ENCODE data around the gene ENDOD1. TPM values are rescaled to one million over a fixed set of nuclear protein-coding genes. Genes with fewer than 3 reads are reported as not detected.

Gene ENDOD1
- total RNA-seq, 4 donors from 2014 or later = 27.8 to 44.8 (median 35.9) TPM

DNA sequence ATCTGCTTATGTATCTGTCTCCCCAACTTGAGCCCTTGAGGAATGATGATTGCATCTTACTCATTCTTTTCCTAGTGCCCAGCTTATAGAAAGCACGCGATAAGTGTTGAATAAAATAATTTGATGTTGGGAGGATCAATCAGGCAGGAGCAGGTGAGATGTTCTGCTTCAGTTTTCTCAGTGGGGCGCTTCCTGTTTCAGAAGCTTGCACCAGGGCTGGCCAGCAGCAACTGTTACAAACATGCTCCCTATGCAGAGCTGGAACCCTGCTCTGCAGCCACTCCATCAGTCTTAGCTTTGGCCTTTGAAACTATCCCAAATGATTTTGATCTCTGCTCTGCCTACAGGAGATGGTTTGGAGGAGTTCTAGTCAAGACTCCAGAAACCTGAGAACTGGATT lies 3.9 kb downstream of the ENDOD1 start:
- TF ChIP-seq, protein P1, sequence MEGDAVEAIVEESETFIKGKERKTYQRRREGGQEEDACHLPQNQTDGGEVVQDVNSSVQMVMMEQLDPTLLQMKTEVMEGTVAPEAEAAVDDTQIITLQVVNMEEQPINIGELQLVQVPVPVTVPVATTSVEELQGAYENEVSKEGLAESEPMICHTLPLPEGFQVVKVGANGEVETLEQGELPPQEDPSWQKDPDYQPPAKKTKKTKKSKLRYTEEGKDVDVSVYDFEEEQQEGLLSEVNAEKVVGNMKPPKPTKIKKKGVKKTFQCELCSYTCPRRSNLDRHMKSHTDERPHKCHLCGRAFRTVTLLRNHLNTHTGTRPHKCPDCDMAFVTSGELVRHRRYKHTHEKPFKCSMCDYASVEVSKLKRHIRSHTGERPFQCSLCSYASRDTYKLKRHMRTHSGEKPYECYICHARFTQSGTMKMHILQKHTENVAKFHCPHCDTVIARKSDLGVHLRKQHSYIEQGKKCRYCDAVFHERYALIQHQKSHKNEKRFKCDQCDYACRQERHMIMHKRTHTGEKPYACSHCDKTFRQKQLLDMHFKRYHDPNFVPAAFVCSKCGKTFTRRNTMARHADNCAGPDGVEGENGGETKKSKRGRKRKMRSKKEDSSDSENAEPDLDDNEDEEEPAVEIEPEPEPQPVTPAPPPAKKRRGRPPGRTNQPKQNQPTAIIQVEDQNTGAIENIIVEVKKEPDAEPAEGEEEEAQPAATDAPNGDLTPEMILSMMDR (IDR thresholded peaks at IDR 0.05) = no peak
- no peak for TF ChIP-seq POLR2A (IDR thresholded peaks at IDR 0.05)
- H3K4me3 ChIP-seq = no peak overlapping the region
- H3K27me3 ChIP-seq = no peaks in the 10 kb centered on the region
- intact Hi-C loops (cut with DNase I) = no loop called here
- DNase-seq = no peak
- H3K9me3 ChIP-seq = no peaks in the 10 kb centered on the region
- 86 to 87% methylated on average over 3 of the region's 3 CpGs for WGBS, 2 donors
- H3K27ac ChIP-seq = peak overlapping the region in 2 of 4 donors; percentile 27 to 64
- H3K4me1 ChIP-seq = peaks cover 22 to 80% (median 30%) of the 10 kb centered on the region in 3 donors
- H3K36me3 ChIP-seq = peaks cover 0 to 5% (median 0%) of the 10 kb centered on the region in 3 donors

DNA sequence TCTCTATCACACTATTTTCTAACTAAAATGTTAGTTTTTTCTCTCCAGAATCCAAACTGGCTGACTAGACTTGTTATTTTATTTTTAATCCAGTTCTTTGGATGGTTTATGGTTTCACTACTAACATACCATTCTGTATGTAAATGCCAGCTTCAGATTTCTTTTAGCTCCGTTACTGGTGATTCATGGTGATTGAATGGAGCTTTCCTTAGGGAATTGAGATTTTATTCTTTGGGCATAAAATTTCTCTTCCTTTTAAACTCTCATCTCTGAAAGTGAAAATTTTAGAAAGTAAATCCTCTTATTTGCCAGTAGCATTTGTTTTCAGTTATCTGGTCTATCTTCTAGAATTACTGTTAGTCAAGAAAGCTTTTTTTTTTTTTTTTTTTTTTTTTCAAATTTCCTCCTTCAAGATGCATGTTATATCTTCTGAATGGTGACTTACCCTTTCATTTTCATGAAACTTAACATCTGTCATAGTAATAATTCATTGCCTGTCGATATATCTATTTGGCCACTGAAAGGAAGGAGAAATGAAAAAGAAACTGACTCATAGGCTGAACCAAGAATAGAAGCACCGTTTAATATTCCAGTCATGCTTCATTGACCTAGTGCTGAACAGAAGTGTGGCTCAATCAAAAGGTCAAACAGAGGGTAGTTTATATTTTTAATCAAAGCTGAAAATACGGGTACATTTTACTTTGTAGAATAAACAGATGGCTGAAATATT lies 6.4 kb downstream of the ENDOD1 start:
- no peaks in the 10 kb centered on the region for H3K9me3 ChIP-seq
- TF ChIP-seq, protein P1 (IDR thresholded peaks at IDR 0.05) = no peak
- TF ChIP-seq POLR2A (IDR thresholded peaks at IDR 0.05) = no peak
- H3K4me3 ChIP-seq = no peak overlapping the region
- H3K27me3 ChIP-seq = no peaks in the 10 kb centered on the region
- intact Hi-C loops (cut with DNase I) = no loop called here
- H3K4me1 ChIP-seq = peaks cover 13 to 73% (median 16%) of the 10 kb centered on the region in 3 donors
- peak overlapping the region in 1 of 4 donors; percentile 25 for H3K27ac ChIP-seq
- peaks cover 0 to 5% (median 0%) of the 10 kb centered on the region in 3 donors for H3K36me3 ChIP-seq
- WGBS, 2 donors = 19 to 26% methylated on average over 4 of the region's 4 CpGs
- no peak for DNase-seq

DNA sequence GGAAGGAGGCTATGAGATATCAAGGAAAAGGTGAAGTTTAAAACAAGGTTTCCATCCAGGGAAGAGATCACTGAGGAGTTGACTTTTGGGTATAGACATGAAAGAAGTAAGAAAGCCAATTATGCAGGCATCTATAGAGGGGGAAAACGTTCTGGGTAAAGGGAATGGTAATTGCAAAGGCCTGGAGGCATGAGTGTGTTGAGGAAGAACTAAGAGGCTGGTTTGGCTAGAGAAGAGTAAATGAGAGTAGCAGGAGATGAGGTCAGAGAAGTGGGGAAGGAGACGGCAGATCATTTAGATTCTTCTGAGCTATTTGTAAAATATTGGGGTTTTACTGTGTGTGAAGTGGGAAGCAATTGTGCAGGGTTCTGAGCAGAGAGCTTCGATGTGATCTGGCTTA lies 7.6 kb downstream of the ENDOD1 start:
- H3K4me1 ChIP-seq = peaks cover 7 to 61% (median 10%) of the 10 kb centered on the region in 3 donors
- intact Hi-C loops (cut with DNase I) = no loop called here
- no peak overlapping the region for H3K27ac ChIP-seq
- no peaks in the 10 kb centered on the region for H3K27me3 ChIP-seq
- DNase-seq = no peak
- 62 to 73% methylated on average over 3 of the region's 3 CpGs for WGBS, 2 donors
- H3K4me3 ChIP-seq = no peak overlapping the region
- TF ChIP-seq POLR2A (IDR thresholded peaks at IDR 0.05) = no peak
- TF ChIP-seq, protein P1 (IDR thresholded peaks at IDR 0.05) = no peak
- no peaks in the 10 kb centered on the region for H3K9me3 ChIP-seq
- peaks cover 0 to 5% (median 0%) of the 10 kb centered on the region in 3 donors for H3K36me3 ChIP-seq

DNA sequence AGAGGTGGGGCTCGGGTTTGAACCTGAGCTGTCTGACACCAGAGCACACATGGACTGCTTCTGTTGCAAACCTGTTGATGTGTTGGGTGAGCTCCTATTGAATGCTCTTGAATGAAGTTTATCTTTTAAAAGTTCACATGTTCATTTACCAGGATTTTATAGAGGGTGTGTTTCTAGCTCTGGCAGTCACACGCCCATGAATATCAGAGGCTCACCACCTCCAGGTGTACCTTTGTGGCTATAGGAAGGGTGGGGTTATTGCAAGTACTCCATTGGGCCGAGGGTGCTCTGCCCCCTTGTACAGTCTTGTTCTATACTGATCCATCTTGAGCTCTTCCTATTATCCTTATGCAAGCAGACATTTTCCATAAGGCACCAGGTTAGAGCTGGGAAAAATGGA lies 9.2 kb downstream of the ENDOD1 start:
- intact Hi-C loops (cut with DNase I) = no loop called here
- Histone ChIP-seq H3K4me1 (peaks cover 0 to 47% (median 5%) of the 10 kb centered on the region in 3 donors), H3K4me3 (no peak overlapping the region), H3K27ac (no peak overlapping the region), H3K9me3 (no peaks in the 10 kb centered on the region), H3K36me3 (peaks cover 0 to 5% (median 0%) of the 10 kb centered on the region in 3 donors), H3K27me3 (no peaks in the 10 kb centered on the region)
- TF ChIP-seq POLR2A (IDR thresholded peaks at IDR 0.05) = no peak
- TF ChIP-seq, protein P1 (IDR thresholded peaks at IDR 0.05) = no peak
- DNase-seq = no peak
- WGBS, 2 donors = 76 to 100% methylated on average over 3 of the region's 3 CpGs

DNA sequence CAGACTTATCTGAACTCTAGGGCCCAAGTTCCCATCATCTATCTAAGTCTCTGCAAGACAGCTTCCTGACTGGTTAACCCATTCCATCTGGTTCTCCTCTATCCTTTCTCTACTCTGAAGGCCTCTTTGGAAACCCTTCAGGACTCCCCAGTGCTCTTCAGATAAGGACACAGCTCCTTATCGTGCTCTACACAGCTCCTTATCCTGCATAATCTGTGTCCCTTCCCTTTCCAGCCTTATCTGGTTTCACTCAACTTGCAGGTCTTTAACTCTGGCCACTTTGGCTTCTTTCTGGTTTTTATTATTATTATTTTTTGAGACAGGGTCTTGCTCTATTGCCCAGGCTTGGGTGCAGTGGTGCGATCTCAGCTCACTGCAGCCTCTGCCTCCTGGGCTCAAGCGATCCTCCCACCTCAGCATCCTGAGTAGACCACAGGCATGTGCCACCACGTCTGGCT lies 10.6 kb downstream of the ENDOD1 start:
- Histone ChIP-seq H3K4me3 (no peak overlapping the region), H3K4me1 (peaks cover 0 to 46% (median 6%) of the 10 kb centered on the region in 3 donors), H3K36me3 (peaks cover 0 to 4% (median 0%) of the 10 kb centered on the region in 3 donors), H3K27ac (no peak overlapping the region), H3K9me3 (no peaks in the 10 kb centered on the region), H3K27me3 (no peaks in the 10 kb centered on the region)
- 70 to 83% methylated on average over 4 of the region's 4 CpGs for WGBS, 2 donors
- intact Hi-C loops (cut with DNase I) = no loop called here
- no peak for TF ChIP-seq POLR2A (IDR thresholded peaks at IDR 0.05)
- TF ChIP-seq, protein P1 (IDR thresholded peaks at IDR 0.05) = no peak
- DNase-seq = no peak

Measured in esophagus squamous epithelium (tissue), 5 donors.